GM13976 (cell line): ENCODE results near the gene THBS3.
"Not testable (repeated sequence)": the region's sequence is repeated elsewhere in the genome, so short reads cannot be mapped to it uniquely, and the experiment has no call there.

Experiments used
- DNase-seq: peaks from one replicate; pipeline ENCODE4 v3.0.0; 2012; ENCODE audit warnings: low spot score
- in situ Hi-C: fragments of 300-500 bp; cut with MboI; formaldehyde crosslinking; loops from one replicate; pipeline ENCODE4 v1.12.0; 2022; ENCODE audit warnings: low sequenced_read_pairs, mixed read lengths, inconsistent platforms; ENCODE audit not compliant: unreplicated experiment
- TF ChIP-seq, protein P1 (sequence below): IDR thresholded peaks from 2 replicates; pipeline ENCODE4 v1.5.1; 2012; ENCODE audit warnings: borderline replicate concordance, mild to moderate bottlenecking; ENCODE audit not compliant: insufficient read depth; ENCODE audit errors: extremely low read depth, missing control alignments, control extremely low read depth

The THBS3 gene

DNA sequence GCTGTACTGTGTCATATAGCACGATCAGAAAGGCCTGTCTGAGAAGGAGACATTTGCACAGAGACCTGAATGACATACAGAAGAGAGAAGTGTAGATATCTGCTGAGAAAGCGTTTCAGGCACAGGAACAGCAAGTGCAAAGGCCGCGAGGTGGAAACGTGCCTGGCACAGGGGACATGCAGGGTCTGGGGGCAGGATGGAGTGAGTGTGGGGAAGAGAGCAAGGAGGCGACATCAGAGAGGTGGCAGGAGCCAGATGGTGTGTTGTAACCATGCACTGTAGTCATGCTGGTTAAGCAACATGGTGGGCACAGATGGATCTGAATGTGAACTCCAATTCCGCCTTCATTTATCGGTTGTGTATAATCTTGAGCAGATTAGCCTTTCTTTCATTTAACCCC lies 47.6 kb downstream of the THBS3 start:
- in situ Hi-C loops = no loop called here
- no peak for DNase-seq
- TF ChIP-seq, protein P1, sequence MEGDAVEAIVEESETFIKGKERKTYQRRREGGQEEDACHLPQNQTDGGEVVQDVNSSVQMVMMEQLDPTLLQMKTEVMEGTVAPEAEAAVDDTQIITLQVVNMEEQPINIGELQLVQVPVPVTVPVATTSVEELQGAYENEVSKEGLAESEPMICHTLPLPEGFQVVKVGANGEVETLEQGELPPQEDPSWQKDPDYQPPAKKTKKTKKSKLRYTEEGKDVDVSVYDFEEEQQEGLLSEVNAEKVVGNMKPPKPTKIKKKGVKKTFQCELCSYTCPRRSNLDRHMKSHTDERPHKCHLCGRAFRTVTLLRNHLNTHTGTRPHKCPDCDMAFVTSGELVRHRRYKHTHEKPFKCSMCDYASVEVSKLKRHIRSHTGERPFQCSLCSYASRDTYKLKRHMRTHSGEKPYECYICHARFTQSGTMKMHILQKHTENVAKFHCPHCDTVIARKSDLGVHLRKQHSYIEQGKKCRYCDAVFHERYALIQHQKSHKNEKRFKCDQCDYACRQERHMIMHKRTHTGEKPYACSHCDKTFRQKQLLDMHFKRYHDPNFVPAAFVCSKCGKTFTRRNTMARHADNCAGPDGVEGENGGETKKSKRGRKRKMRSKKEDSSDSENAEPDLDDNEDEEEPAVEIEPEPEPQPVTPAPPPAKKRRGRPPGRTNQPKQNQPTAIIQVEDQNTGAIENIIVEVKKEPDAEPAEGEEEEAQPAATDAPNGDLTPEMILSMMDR = no peak

DNA sequence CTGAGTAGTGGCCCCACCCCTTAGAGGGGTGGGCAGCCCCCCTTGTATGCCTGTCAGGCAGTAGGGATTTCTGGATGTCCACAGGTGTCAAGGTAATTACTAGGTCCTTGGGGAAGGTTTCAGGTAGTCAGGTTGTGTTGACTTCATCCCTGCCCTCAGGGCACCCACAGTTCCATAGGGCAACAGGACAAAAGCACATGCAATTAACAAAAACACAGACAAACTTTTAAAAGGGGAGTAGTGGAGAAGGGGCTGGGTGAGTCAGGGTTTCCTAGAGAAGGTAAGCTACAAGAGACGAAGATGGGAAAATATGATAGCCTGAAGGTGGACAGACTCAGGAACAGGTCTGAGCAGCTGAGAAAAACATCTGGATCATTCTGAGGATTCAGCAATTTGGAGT lies 48.7 kb downstream of the THBS3 start:
- TF ChIP-seq, protein P1 = no peak
- no peak for DNase-seq

DNA sequence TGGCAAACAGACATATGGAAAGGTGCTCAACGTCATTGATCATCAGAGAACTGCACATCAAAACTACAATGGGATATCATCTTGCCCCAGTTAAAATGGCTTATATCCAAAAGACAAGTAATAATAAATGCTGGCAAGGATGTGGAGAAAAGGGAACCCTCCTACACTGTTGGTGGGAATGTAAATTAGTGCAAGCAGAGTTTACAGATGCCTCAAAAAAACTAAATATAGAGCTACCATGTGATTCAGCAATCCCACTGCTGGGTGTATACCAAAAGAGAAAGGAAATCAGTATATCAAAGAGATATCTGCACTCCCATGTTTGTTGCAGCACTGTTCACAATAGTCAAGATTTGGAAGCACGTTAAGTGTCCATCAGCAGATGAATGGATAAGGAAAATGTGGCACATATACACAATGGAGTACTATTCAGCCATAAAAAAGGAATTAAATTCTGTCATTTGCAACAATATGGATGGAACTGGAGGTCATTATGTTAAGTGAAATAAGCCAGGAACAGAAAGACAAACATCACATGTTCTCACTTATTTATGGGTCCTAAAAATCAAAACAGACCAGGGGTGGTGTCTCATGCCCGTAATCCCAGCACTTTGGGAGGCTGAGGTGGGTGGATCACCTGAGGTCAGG lies 51.6 kb downstream of the THBS3 start:
- in situ Hi-C loops, DNase-seq: not testable (repeated sequence)

More for the DNA sequence above, 48.7 kb downstream of the THBS3 start:
- in situ Hi-C loops = no loop called here
